Inflammatory macrophage (primary cell): ENCODE data around the gene GPN2.
"Not testable (repeated sequence)": the region's sequence is repeated elsewhere in the genome, so short reads cannot be mapped to it uniquely, and the experiment has no call there.

Experiments
- DNase-seq, 2 donors: peaks; one replicate each; pipeline ENCODE4 v3.0.0-alpha.2; 2020 to 2022

Gene GPN2

DNA sequence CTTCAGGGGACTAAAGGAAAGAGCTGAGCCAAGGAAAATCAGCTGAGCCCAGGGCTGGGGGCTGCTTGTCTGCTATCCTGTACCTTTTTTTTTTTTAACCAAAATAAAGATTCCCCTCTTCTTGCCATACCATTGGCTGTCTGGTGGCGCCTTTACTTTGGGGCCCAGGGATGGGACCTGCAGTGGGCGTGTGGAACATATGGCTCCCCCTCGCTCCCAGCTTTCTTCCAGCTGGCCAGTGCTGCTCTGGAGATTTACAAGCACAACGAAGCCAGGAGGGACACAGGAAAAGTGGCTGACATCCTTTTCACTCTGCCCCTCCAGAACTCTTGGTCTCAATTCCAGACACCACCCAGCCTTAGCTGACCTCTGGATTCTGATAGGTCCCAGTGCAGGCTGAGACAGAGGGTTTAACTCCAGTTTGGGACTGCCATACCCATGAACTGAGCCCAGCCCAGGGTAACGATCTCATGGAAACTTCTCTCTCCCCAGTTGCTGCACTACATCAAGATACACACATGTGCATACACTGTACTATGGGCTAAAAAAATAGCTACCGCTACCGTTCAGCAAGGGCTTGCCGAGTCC, 32.5 kb downstream of the GPN2 start:
- no peak for DNase-seq

DNA sequence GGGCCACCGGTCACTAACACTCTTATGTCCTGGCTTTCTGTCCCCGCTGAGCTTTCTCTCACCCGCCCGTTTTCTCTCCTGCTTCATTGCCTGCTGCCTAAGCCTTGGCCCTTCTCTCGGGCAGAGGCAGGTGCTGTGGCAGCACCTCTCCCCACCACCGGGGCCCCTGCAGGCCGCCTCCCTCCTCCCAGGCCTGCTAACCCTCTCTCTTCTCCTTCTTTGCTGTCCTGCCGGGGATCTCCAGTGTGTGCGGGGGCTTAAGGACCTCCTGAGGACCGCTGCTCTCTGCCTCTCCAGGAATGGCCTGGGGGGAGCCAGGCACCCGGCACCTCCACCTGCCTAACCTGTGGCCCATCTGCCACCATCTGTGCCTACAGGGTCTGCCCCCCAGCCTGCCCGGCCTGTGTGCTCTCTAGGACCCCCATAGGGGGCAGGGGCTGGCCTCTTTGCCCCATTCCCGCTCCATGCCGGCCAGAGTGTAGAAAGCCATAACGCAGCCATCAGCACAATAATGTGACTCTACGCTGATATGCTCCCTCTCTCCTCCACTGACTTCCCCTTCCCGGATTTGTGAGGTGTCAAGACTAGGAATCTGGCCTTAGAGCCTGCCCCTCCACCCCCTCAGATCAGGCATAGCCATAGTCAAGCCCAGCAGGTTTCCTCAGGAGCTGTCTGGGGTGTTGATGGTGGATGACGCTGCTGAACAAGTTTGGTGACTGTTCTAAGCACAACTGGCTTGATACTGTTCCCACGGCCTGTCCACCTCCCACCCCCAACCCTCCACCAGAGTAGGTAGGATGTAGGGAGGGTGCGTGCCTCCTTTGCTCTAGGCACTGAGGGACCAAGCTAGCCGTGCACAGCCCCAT, 33.2 kb downstream of the GPN2 start:
- no peak for DNase-seq

DNA sequence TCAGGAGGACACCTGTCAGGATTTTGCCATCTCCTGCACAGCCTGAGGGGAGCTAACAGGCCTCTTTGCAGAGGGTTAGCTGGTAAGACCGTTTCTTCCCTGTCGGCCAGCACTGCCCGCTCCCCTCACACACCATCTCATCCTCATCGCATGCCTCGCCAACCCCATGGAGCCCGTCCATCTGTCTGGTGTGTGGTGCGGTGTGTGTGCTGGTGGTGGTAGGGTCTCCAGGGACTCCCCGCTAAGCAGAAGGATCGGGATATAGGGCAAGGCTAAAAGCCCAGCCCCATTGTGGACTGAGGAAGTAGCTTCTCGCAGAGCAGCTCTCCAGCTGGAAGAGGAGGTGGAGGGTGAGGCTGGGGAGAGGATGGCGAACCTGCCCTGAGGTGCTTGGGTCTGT, 33.9 kb downstream of the GPN2 start:
- DNase-seq: no peak

DNA sequence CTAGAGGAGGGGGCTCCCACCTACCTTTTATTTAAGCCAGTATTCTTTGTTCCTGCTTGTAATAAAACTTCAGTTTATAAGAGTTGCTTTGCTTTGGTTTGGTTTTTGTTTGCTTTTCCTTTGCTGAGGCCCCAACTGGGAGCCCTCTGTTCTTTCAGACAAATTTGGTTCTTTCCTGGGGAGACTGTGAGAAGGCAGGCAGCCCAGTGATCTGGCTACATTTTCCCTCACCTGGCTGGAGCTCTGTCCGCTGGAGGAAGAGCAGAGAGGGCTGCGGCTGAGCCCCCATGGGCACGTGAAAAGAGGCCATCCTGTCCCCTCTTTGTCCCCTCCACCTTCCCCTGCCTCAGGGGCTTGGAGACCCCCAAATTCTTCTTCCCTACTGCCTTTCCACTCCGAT, 34.4 kb downstream of the GPN2 start:
- DNase-seq: no peak

DNA sequence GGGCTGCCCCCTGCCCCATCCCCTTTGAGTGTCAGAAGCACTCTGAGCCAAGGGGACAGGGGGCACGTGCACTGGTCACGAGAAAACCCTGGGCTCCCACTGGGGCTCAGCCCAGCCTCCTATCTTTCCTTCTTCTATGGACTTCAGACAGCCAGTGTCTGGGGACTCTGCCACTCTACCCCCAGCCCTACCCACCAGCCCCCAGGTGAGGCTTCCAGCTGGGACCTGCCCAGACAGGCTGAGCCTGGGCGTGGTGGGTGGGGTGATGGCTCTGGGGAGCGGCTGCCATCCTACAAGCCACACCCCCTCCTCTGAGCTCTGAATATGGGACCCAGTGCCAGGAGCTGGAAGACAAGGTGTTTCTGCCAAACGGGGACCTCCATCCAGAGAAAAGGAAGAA, 35.2 kb downstream of the GPN2 start:
- no peak for DNase-seq

DNA sequence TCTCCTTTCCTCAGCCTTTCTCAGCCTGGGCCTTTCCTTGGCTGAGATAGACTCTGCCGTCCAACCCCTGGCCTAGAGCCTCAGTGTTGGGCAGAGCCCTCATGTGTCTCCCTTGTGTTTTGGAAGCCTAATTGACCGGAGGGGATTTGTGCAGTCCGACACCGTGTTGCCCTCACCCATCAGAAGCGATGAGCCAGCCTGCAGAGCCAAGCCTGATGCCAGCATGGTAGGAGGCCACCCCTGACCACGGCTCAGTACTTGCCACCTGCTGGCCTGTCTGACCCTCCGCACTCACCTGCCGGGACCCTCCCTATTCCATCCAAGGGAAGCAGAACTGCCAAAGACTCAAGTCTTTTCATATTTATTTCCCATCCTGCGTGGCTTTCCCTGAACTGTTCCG, 36.5 kb downstream of the GPN2 start:
- DNase-seq: no peak

DNA sequence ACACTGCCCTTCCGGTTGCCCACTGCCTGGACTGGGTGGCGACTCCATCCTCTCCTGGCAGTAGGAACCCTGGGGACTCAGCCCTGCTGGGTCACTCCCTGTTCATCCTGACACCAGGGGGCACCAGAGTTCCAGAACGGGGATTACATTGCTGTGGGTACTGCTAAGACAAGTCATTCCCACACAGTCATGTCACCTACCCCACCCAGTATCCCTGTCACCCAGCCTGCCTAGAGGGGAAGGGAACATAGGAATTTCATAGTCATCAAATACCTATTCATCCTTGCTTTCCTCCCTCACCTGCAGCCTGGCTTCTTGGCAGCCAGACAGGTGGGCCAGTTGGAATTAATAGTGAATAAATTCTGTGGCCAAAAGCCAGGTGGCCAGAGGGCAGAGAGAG, 36.9 kb downstream of the GPN2 start:
- DNase-seq: peak; percentile 74 to 85

DNA sequence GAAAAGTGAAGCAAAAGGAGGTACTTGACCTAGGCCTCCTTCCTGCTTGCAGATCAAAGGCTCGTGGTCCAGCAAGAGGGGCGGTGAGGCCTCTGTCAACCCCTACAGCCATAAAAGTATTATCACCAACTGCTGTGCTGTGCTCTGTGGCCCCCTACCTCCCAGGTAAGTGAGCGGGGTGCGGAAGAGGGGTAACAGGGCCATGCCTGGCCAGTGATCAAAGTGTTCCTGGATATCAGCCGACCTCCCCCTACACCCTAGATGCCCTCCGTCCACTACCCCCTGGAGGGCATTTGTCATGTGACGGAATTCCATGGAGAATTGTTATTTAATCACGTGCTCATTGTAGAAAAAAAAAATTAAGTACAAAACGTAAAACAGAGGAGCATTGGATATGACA, 37.4 kb downstream of the GPN2 start:
- DNase-seq: no peak

DNA sequence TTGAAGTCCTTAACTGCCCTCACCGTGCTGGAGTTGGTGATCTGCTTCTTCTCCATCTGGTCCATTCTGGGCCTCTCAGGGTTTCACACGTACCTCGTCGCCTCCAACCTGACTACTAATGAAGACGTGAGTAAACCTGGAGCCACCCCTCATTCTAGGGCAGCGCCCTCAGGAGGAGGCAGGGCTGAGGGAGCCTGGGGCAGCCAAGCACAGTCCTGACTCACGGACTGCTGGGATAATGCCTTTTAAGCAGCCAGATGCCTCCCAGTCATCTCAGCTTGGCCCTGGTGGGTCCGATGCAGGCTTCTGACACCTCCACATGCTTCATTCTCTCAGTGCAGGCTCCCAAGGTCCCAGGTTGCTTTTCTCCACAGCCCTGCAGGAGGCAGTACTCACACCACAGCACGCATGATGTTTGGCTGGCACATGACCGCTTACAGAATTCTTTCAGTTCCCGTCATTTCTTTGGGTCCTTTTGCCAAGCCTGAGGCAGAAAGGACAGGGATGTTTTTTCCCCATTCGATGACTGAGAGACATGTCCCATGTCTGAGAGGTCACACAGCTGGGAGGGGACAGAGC, 38.9 kb downstream of the GPN2 start:
- no peak for DNase-seq

DNA sequence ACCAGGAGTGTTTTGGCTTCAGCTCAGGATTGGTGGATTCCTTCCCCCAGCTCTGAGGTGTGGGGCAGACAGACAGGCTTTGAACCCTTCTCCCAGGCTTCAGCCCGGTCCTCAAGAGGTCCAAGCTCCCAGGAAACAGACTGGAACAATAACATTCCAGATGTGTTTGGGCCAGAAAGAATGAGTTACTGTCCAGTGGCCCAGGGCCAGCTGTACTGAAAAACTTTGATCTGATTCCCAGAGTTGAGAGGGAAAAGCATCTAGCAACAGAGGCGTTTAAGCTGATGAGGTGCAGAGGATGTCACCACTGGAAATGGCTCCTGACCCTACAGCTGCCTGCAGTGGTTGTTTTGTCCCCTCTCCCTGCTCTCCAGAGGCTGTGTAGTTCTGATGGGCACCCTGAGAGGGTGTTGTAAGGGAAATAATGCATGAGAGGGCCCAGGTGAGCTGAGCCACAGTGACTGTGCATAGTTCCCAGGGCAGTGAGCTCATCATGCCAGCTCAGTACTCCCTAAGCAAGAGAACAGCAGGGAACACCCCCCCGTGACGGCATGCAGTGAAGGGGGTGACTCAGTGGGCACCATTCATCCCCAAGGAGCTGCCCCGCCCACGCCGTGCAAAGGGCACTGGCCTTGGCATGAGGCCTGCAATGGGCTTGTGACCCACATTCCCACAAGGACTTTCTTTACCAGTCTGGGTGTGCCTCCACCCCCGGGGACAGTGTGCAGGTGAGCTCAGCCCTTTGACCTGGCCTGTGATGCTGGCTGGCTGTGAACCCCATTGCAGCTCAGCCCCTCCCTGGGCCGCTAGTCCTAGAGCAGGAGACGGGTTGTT, 40.9 kb downstream of the GPN2 start:
- DNase-seq: no peak

DNA sequence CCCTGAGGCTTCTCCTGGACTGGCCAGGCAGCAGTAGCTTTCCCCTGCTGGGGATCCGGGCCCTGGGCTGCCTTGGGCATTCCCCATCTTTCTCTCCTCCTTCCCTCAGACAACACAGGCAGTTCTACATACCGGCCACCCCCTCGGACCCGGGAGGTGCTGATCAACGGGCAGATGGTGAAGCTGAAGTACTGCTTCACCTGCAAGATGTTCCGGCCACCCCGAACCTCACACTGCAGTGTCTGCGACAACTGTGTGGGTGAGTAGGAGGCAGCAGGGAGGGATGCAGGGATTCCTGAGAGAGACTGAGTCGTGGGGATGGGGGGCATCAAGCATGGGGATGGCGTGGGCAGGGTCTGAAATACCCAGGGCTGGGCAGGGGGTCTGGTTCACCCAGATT, 41.6 kb downstream of the GPN2 start:
- DNase-seq: no peak

DNA sequence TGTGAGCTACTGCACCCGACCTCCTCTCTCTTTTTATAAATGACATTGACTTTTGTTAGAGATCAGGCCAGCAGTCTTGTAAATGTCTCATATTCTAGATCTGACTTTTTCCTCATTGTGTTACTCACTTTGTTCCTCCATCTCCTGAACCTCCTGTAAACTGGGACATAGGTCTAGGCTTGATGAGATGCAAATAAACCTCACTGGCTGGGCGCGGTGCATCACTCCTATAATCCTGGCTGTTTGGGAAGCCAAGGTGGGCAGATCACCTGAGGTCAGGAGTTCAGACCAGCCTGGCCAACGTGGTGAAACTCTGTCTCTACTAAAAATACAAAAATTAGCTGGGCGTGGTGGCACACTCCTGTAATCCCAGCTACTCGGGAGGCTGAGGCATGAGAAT, 42.3 kb downstream of the GPN2 start:
- not testable (repeated sequence) for DNase-seq

DNA sequence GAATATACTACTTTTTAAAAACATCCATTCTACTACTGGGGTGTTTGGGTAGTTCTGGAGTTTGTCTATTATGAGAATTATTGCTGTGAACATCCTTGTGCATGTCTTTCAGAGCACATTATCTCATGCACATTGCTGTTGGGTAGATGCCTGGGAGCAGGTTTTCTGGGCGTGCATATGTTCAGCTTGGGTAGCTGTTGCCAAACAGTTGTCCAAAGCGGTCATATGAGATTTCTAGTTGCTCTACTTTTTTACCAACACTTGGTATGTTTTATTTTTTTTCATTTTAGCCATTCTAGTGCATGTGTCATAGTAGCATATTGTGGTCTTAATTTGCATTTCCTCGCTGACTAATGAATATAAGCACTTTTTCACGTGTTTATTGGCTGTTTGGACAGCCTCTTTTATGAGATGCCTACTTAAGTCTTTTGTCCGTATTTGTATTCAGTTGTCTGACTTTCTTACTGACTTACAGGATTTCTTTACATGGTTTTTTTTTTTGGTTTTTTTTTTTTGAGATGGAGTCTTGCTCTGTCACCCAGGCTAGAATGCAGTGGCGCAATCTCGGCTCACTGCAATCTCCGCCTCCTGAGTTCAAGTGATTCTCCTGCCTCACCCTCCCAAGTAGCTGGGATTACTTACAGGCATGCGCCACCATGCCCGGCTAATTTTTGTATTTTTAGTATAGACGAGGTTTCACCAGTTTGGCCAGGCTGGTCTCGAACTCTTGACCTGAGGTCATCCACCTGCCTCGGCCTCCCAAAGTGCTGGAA, 45.5 kb downstream of the GPN2 start:
- no peak for DNase-seq

DNA sequence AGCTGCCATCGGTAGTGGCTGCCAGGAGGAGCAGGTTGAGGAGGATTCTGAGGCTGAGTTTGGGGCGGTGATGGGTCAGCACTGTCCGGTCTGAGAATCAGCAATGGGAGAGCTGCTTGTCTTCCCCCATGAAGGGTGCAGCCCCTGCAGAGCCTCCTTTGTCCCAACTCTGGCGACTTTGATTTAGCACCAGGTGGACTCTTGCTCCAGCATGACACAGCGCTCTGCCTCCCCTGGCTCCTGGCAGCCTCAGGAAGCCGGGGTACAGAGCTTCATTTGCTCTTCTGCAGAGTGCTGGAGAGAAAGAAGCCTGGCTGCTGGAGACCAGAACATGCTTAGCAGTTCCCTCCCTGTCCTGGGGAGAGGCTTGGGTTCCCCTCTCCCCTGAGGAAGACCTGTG, 50.3 kb downstream of the GPN2 start:
- no peak for DNase-seq

DNA sequence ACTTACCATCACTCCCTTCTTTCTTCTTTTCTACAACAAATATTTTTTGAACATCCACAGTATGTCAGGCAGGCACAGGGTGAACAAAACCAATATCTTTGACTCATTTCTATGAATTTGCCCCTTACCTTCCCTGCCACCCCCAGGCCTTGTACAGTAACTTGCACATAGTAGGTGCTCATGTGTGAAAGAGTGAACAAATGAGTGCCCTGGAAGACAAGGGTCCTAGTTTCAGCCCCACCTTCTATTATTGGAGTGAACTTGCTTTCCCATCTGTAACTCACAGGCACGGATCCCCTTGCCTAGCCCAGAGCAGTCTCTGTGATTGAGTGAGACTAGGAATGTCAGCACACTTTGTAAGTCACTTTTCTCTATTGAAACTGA, 50.8 kb downstream of the GPN2 start:
- no peak for DNase-seq

DNA sequence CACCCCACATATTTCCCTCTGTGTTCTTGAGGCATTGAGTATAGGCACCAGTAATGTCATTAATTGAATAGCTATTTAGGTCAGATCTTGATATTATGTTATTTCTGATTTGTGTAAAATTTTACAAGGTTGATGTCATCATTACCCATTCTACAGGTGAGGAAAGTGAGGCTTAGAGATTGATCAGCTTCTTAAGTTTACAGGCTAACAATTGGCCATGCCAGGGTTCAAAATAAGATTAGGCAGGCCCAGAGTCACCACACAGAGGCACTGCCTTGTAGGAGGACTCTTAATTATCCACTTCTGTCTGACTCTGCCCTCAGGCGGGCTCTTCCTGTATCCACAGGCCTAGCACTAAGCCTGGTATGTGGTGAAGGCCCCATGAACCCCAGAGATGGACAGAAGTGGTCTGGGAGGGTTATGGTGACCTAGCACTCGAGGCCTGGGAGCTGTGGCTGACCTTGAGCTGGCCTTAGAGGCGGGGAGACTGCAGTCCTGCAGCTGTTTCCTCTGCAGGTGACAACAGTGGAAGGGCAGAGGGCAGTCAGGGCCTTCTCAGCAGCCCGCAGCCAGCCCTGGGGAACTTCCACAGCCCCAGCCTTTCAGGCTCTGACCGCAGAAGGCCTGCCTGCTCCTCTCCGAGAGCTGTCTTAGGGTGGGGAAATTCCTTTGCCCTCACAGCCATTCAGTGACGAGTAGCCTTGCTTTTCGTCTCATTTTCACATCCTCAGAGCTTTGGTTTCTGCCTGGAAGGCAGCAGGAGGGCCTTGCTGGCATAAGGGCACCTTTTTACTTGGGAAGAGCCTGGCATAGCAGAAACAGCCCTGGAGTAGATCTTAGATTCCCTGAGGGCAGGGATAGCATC, 51.4 kb downstream of the GPN2 start:
- DNase-seq: no peak

DNA sequence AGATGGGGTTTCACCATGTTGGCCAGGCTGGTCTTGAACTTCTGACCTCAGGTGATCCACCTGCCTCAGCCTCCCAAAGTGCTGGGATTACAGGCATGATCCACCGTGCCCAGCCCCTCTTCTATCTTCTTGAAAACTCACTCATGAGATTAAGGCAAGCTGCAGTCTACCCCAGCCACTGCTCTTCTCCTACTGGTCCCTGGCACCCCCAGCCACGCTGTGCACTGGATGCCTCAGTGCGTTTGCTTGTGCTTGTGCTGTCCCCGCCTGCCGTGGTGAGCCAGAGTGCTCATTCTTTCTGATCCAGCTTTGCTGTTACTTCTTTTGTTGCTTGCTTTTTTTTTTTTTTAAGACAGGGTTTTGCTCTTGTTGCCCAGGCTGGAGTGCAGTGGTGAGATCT, 52.4 kb downstream of the GPN2 start:
- not testable (repeated sequence) for DNase-seq

DNA sequence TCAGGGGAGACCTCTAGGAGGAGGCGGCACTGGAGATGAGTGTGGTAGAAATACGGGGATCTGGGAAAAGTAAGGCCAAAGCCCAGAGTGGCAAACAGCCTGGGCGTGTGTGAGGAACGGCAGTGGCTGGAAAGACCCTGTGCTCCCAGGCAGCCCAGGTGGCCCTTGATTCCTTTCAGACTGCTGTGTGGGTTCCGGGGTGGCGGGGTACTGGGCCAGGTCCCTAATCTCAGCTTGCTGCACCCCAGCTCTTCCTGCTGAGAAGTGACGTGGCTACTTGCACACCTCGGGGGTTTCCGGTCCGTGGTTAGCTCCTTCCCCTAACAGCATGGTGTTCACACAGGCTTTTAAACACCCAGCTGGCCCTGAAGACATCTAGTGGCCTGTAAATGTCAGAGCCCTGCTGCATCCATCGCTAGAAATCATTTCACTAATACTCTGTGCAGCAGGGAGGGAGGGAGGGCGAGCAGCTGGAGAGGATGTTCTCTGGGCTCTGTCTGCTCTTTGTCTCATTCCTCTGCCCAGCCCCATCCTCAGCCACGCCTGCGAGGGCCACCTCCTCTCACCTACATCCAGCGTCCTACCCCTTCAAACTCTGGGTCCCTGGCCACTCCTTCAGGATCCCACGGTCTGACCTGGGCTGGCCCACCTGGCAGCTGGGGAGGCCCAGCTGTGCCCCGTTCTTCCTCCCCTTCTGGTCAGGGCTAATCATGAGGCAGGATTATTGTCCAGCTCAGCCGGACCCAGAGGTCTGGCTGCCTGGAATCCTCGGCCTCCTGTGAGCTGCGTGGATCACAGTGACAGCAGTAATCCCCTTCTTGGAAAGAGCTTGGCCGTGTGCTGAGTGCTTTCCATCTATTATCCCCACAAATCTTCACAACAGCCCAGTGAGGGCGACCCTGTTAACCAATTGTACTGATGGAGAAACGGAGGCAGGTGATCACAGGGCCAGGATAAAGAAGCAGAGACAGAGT, 56.4 kb downstream of the GPN2 start:
- DNase-seq: peak; percentile 34 to 60

DNA sequence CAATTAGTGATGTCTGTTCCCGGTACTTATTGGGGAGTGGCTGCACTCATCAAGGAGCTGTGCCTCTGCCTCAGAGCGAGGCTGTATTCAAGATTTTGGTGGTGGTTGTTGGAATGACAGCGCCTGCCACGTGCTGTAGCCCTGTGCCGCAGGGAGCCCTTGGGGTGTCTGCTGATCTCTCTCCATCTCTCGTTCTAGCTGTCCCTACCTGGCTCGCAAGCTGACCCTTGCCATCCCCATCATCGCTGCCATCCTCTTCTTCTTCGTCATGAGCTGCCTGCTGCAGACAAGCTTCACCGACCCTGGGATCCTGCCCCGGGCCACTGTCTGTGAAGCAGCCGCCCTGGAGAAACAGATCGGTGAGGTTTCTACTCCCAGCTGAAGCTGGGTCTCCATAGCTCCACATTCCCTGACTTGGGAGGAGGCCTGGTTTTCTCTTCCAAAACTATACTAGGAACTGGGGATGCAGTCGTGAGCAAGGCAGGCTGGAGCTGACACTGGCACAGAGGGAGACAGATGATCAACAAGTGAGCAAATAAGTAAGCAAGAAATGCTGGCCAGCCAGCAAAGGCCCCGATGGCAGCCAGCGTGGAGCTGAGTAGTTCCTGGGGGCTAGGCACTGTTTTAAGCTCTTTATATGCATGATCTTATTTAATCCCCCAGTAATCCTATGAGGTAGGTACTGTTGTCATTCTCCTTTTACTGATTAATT, 57.7 kb downstream of the GPN2 start:
- DNase-seq: no peak
